Subcutaneous abdominal adipose tissue (tissue), 5 donors: ENCODE results near the gene GPR162.

ENCODE experiments used
- H3K27ac ChIP-seq: one replicate; pipeline ENCODE4 v1.7.0; 2013; ENCODE audit warnings: low read depth, mild to moderate bottlenecking, inconsistent platforms, low read length, moderate library complexity
- H3K27me3 ChIP-seq, 5 donors: one replicate each; pipeline ENCODE4 v1.7.0; 2013; ENCODE audit warnings: low read length in 5 of 5, inconsistent platforms in 1 of 5; ENCODE audit not compliant: control insufficient read depth in 5 of 5, insufficient read depth in 4 of 5
- H3K36me3 ChIP-seq, 5 donors: one replicate each; pipeline ENCODE4 v1.7.0; 2013; ENCODE audit warnings: low read length in 5 of 5; ENCODE audit not compliant: control insufficient read depth in 5 of 5, insufficient read depth in 5 of 5
- H3K4me1 ChIP-seq, 5 donors: one replicate each; pipeline ENCODE4 v1.7.0; 2013; ENCODE audit warnings: low read length in 5 of 5, mild to moderate bottlenecking in 3 of 5, moderate library complexity in 1 of 5; ENCODE audit not compliant: control insufficient read depth in 5 of 5, insufficient read depth in 5 of 5
- H3K4me3 ChIP-seq, 5 donors: one replicate each; pipeline ENCODE4 v1.7.0; 2013; ENCODE audit warnings: low read length in 5 of 5, low read depth in 1 of 5
- H3K9ac ChIP-seq, 5 donors: one replicate each; pipeline ENCODE4 v1.7.0; 2013; ENCODE audit warnings: low read length in 5 of 5, mild to moderate bottlenecking in 4 of 5, moderate library complexity in 3 of 5
- H3K9me3 ChIP-seq, 5 donors: one replicate each; pipeline ENCODE4 v1.7.0; 2013; ENCODE audit warnings: low read length in 5 of 5; ENCODE audit not compliant: control insufficient read depth in 5 of 5
- donor health status: healthy.
- donor health status: healthy.
- donor health status: healthy.
- donor health status: healthy.
- donor health status: healthy.

The GPR162 gene

GRCh38 chr12:6842075-6842474, 20.5 kb downstream of the GPR162 start:
- no peaks in the 10 kb centered on the region for H3K9me3 ChIP-seq
- no peak overlapping the region for H3K9ac ChIP-seq
- H3K36me3 ChIP-seq: peaks cover 0 to 27% (median 13%) of the 10 kb centered on the region in 5 donors
- no peak overlapping the region for H3K27ac ChIP-seq
- H3K4me3 ChIP-seq: no peak overlapping the region
- H3K4me1 ChIP-seq: no peaks in the 10 kb centered on the region
- peaks cover 0 to 17% (median 9%) of the 10 kb centered on the region in 5 donors for H3K27me3 ChIP-seq

GRCh38 chr12:6843118-6843902, 21.7 kb downstream of the GPR162 start:
- no peak overlapping the region for H3K9ac ChIP-seq
- H3K4me3 ChIP-seq: no peak overlapping the region
- no peaks in the 10 kb centered on the region for H3K9me3 ChIP-seq
- no peak overlapping the region for H3K27ac ChIP-seq
- peaks cover 0 to 18% (median 9%) of the 10 kb centered on the region in 5 donors for H3K36me3 ChIP-seq
- H3K27me3 ChIP-seq: peaks cover 0 to 17% (median 7%) of the 10 kb centered on the region in 5 donors
- no peaks in the 10 kb centered on the region for H3K4me1 ChIP-seq

- Histone ChIP-seq H3K27me3 (peaks cover 0 to 17% (median 7%) of the 10 kb centered on the region in 5 donors), H3K4me3 (no peak overlapping the region), H3K36me3 (peaks cover 0 to 9% (median 3%) of the 10 kb centered on the region in 5 donors), H3K27ac (no peak overlapping the region), H3K9ac (no peak overlapping the region), H3K4me1 (no peaks in the 10 kb centered on the region), H3K9me3 (no peaks in the 10 kb centered on the region)
Observed at GRCh38 chr12:6845395-6845794, 23.8 kb downstream of the GPR162 start.

- Histone ChIP-seq H3K36me3 (peaks cover 0 to 9% (median 3%) of the 10 kb centered on the region in 5 donors), H3K9ac (no peak overlapping the region), H3K27ac (no peak overlapping the region), H3K27me3 (peaks cover 0 to 17% (median 7%) of the 10 kb centered on the region in 5 donors), H3K4me1 (peaks cover 6 to 9% (median 8%) of the 10 kb centered on the region in 5 donors), H3K4me3 (no peak overlapping the region), H3K9me3 (no peaks in the 10 kb centered on the region)
Observed at GRCh38 chr12:6846316-6846869, 24.8 kb downstream of the GPR162 start.

- peaks cover 0 to 22% (median 3%) of the 10 kb centered on the region in 5 donors for H3K27me3 ChIP-seq
- H3K4me1 ChIP-seq: peaks cover 10 to 18% (median 13%) of the 10 kb centered on the region in 5 donors
- no peak overlapping the region for H3K4me3 ChIP-seq
- H3K27ac ChIP-seq: no peak overlapping the region
- peaks cover 0 to 9% (median 7%) of the 10 kb centered on the region in 5 donors for H3K36me3 ChIP-seq
- H3K9ac ChIP-seq: no peak overlapping the region
- peaks cover 0 to 5% (median 0%) of the 10 kb centered on the region in 5 donors for H3K9me3 ChIP-seq
Observed at GRCh38 chr12:6847676-6848075, 26.1 kb downstream of the GPR162 start.

DNA sequence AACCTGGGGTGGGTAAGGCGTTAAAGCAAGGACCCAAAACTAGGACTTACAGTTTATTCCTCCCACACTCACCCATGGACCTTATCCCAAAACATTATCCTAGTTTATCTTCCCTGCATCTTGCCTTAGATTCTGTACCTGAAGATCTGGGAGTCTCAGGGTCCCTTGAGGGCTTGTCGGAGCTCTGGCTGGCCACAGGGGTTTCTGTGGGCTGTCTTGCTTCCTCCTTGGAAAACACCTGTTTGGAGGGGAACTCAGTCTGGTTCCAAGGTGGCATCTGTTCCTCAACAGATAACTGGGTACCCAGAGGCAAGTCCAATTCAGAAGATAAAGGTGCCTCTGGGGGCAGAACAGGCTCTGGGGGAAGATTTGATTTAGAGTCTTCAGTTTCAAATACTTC, 27.8 kb downstream of the GPR162 start:
- Histone ChIP-seq H3K4me1 (peaks cover 17 to 24% (median 23%) of the 10 kb centered on the region in 5 donors), H3K4me3 (no peak overlapping the region), H3K27me3 (peaks cover 0 to 14% (median 0%) of the 10 kb centered on the region in 5 donors), H3K9me3 (peaks cover 0 to 5% (median 0%) of the 10 kb centered on the region in 5 donors), H3K36me3 (peaks cover 0 to 9% (median 7%) of the 10 kb centered on the region in 5 donors), H3K9ac (no peak overlapping the region), H3K27ac (no peak overlapping the region)

GRCh38 chr12:6849976-6850560, 28.4 kb downstream of the GPR162 start:
- H3K4me1 ChIP-seq: peaks cover 17 to 24% (median 23%) of the 10 kb centered on the region in 5 donors
- no peak overlapping the region for H3K27ac ChIP-seq
- H3K9ac ChIP-seq: no peak overlapping the region
- H3K9me3 ChIP-seq: peaks cover 0 to 5% (median 0%) of the 10 kb centered on the region in 5 donors
- no peak overlapping the region for H3K4me3 ChIP-seq
- H3K27me3 ChIP-seq: peaks cover 0 to 14% (median 0%) of the 10 kb centered on the region in 5 donors
- H3K36me3 ChIP-seq: peaks cover 0 to 9% (median 7%) of the 10 kb centered on the region in 5 donors

GRCh38 chr12:6850796-6851152, 29.2 kb downstream of the GPR162 start:
- Histone ChIP-seq H3K36me3 (peaks cover 0 to 14% (median 6%) of the 10 kb centered on the region in 5 donors), H3K27me3 (peaks cover 0 to 14% (median 0%) of the 10 kb centered on the region in 5 donors), H3K9ac (peak overlapping the region in 2 of 5 donors; percentile 71 to 99), H3K9me3 (peaks cover 0 to 5% (median 0%) of the 10 kb centered on the region in 5 donors), H3K27ac (peak overlapping the region; percentile 96), H3K4me3 (peak overlapping the region; percentile 85 to 100 (median 98)), H3K4me1 (peaks cover 17 to 24% (median 23%) of the 10 kb centered on the region in 5 donors)

GRCh38 chr12:6851153-6851920, 29.7 kb downstream of the GPR162 start, which contains the start of gene CDCA3:
Gene CDCA3, minus strand, starts transcription at chr12:6851286. Its CDS starts 334 bp downstream, at chr12:6850952.
- peak within 1 kb of the TSS; percentile 94 to 100 (median 98) for H3K4me3 ChIP-seq
- peak within 1 kb of the TSS; percentile 78 to 99 (median 86) for H3K9ac ChIP-seq
- peaks cover 0 to 14% (median 0%) of the 10 kb centered on the region in 5 donors for H3K27me3 ChIP-seq
- H3K36me3 ChIP-seq: peaks cover 0 to 18% (median 11%) of the 10 kb centered on the region in 5 donors
- H3K27ac ChIP-seq: peak within 1 kb of the TSS; percentile 96
- peaks cover 0 to 5% (median 0%) of the 10 kb centered on the region in 5 donors for H3K9me3 ChIP-seq
- H3K4me1 ChIP-seq: peaks cover 17 to 24% (median 23%) of the 10 kb centered on the region in 5 donors
